GM19463 (cell line): Measurements from ENCODE around the gene CMBL.
"Not testable (repeated sequence)": the region's sequence is repeated elsewhere in the genome, so short reads cannot be mapped to it uniquely, and the experiment has no call there.

Source experiments
- ATAC-seq: cut with Tn5 transposase; IDR thresholded peaks from one replicate; pipeline ENCODE4 v1.9.1; 2021; ENCODE audit warnings: mild to moderate bottlenecking, moderate library complexity; ENCODE audit not compliant: unreplicated experiment

CMBL gene

GRCh38 chr5:10286862-10287227 is 20.9 kb downstream of the CMBL start:
- no peak for ATAC-seq

GRCh38 chr5:10286162-10286861 is 21.4 kb downstream of the CMBL start:
- no peak for ATAC-seq

GRCh38 chr5:10285362-10285761 is 22.3 kb downstream of the CMBL start:
- not testable (repeated sequence) for ATAC-seq

GRCh38 chr5:10283927-10284635 is 23.6 kb downstream of the CMBL start:
- ATAC-seq = peak; percentile 81

- ATAC-seq = no peak
These were observed 27.6 kb downstream of the CMBL start for GRCh38 chr5:10279925-10280720.

- no peak for ATAC-seq
These were observed 28.4 kb downstream of the CMBL start for GRCh38 chr5:10279328-10279727.

GRCh38 chr5:10278658-10279279 is 28.9 kb downstream of the CMBL start:
- no peak for ATAC-seq

- ATAC-seq = no peak
These were observed 29.7 kb downstream of the CMBL start for GRCh38 chr5:10277773-10278630.

GRCh38 chr5:10276691-10277090 is 31.0 kb downstream of the CMBL start:
- ATAC-seq = no peak

- ATAC-seq = no peak
These were observed 31.7 kb downstream of the CMBL start for GRCh38 chr5:10275991-10276390.

- ATAC-seq = no peak
These were observed 32.2 kb downstream of the CMBL start for GRCh38 chr5:10275460-10275859.

GRCh38 chr5:10272875-10273209 is 34.9 kb downstream of the CMBL start:
- ATAC-seq = not testable (repeated sequence)

- no peak for ATAC-seq
These were observed 35.4 kb downstream of the CMBL start for GRCh38 chr5:10272053-10272874.

- no peak for ATAC-seq
These were observed 39.6 kb downstream of the CMBL start for GRCh38 chr5:10268100-10268499.

- no peak for ATAC-seq
These were observed 40.9 kb downstream of the CMBL start for GRCh38 chr5:10266839-10267238.

- no peak for ATAC-seq
These were observed 41.6 kb downstream of the CMBL start for GRCh38 chr5:10266137-10266536.

- ATAC-seq = no peak
These were observed 42.2 kb downstream of the CMBL start for GRCh38 chr5:10265245-10266109.

GRCh38 chr5:10264604-10265003 is 43.1 kb downstream of the CMBL start:
- ATAC-seq = no peak

- no peak for ATAC-seq
These were observed 44.7 kb downstream of the CMBL start for GRCh38 chr5:10262995-10263394.
